Activated CD4-positive, alpha-beta T cell treated with anti-CD3 and anti-CD28 coated beads, Interleukin-2, amount 10 ng/mL, durations not matched to agents 24 days and 14 days (primary cell): ENCODE measurements around the gene RMND1. TPM values are rescaled to one million over a fixed set of nuclear protein-coding genes. Genes with fewer than 3 reads are reported as not detected.
A peak's percentile ranks its signal among the peaks of the same experiment; 100 is the strongest.

Experiments
- DNase-seq: peaks from one replicate; pipeline ENCODE4 v3.0.0; 2022
- H3K27ac Mint-ChIP-seq: one replicate; pipeline ENCODE4 v1.8.0; 2022; ENCODE audit warnings: mild to moderate bottlenecking, mixed read lengths
- H3K27me3 Mint-ChIP-seq: one replicate; pipeline ENCODE4 v1.8.0; 2022; ENCODE audit warnings: mixed read lengths
- H3K36me3 Mint-ChIP-seq: one replicate; pipeline ENCODE4 v1.8.0; 2022; ENCODE audit warnings: low read depth, mild to moderate bottlenecking, mixed read lengths
- H3K4me1 Mint-ChIP-seq: one replicate; pipeline ENCODE4 v1.8.0; 2021; ENCODE audit warnings: mixed read lengths
- H3K4me3 Mint-ChIP-seq: one replicate; pipeline ENCODE4 v1.8.0; 2022; ENCODE audit warnings: mild to moderate bottlenecking, moderate library complexity, mixed read lengths
- H3K9me3 Mint-ChIP-seq: one replicate; pipeline ENCODE4 v1.8.0; 2021; ENCODE audit warnings: mixed read lengths
- intact Hi-C: fragments of 100-400 bp; cut with micrococcal nuclease; formaldehyde crosslinking; loops from one replicate; pipeline ENCODE4 v1.15.1; 2023
- total RNA-seq: library from RNA; stranded (reverse); gene quantifications from 2 replicates; pipeline ENCODE4 v1.2.3, GENCODE V29; 2022

The RMND1 gene
- total RNA-seq, 1 donor from 2014 or later, result 22.9 TPM

GRCh38 chr6:151381722-151382121, 70.2 kb downstream of the RMND1 start:
- Mint-ChIP-seq H3K27me3 (no peaks in the 10 kb centered on the region), H3K4me1 (peaks cover 53% of the 10 kb centered on the region), H3K4me3 (peak overlapping the region; percentile 58), H3K27ac (peak overlapping the region; percentile 72), H3K9me3 (no peaks in the 10 kb centered on the region), H3K36me3 (peaks cover 16% of the 10 kb centered on the region)
- intact Hi-C loops, result no loop called here
- no peak for DNase-seq

- no peak for DNase-seq
- intact Hi-C loops, result loop anchor here (1.0 kb wide), 1 partner anchor 8 kb away; no protein-coding TSS in a partner anchor
- Mint-ChIP-seq H3K36me3 (peaks cover 14% of the 10 kb centered on the region), H3K4me1 (peaks cover 58% of the 10 kb centered on the region), H3K9me3 (no peaks in the 10 kb centered on the region), H3K4me3 (peak overlapping the region; percentile 88), H3K27me3 (no peaks in the 10 kb centered on the region), H3K27ac (peak overlapping the region; percentile 96)
Measured at GRCh38 chr6:151380848-151381205, 71.1 kb downstream of the RMND1 start.

- peak; percentile 81 for DNase-seq
- peak overlapping the region; percentile 96 for H3K27ac Mint-ChIP-seq
- H3K9me3 Mint-ChIP-seq, result no peaks in the 10 kb centered on the region
- intact Hi-C loops, result loop anchor here (1.0 to 5.0 kb wide), 2 partner anchors 9 to 792 kb away; no protein-coding TSS in a partner anchor
- peaks cover 14% of the 10 kb centered on the region for H3K36me3 Mint-ChIP-seq
- H3K4me3 Mint-ChIP-seq, result peak overlapping the region; percentile 88
- H3K27me3 Mint-ChIP-seq, result no peaks in the 10 kb centered on the region
- peaks cover 57% of the 10 kb centered on the region for H3K4me1 Mint-ChIP-seq
Measured at GRCh38 chr6:151379933-151380847, 71.7 kb downstream of the RMND1 start.

GRCh38 chr6:151377095-151377494, 74.8 kb downstream of the RMND1 start:
- Mint-ChIP-seq H3K36me3 (peaks cover 16% of the 10 kb centered on the region), H3K27me3 (no peaks in the 10 kb centered on the region), H3K9me3 (no peaks in the 10 kb centered on the region), H3K4me3 (no peak overlapping the region), H3K27ac (no peak overlapping the region), H3K4me1 (peaks cover 70% of the 10 kb centered on the region)
- no peak for DNase-seq
- intact Hi-C loops, result loop anchor here (5.0 kb wide), 1 partner anchor 795 kb away; no protein-coding TSS in a partner anchor

GRCh38 chr6:151376440-151376839, 75.5 kb downstream of the RMND1 start:
- peak overlapping the region; percentile 15 for H3K27ac Mint-ChIP-seq
- H3K4me3 Mint-ChIP-seq, result peak overlapping the region; percentile 17
- DNase-seq, result no peak
- H3K4me1 Mint-ChIP-seq, result peaks cover 73% of the 10 kb centered on the region
- no peaks in the 10 kb centered on the region for H3K9me3 Mint-ChIP-seq
- intact Hi-C loops, result loop anchor here (1.0 to 5.0 kb wide), 2 partner anchors 13 to 796 kb away; no protein-coding TSS in a partner anchor
- H3K27me3 Mint-ChIP-seq, result no peaks in the 10 kb centered on the region
- peaks cover 23% of the 10 kb centered on the region for H3K36me3 Mint-ChIP-seq

- DNase-seq, result no peak
- H3K4me1 Mint-ChIP-seq, result peaks cover 76% of the 10 kb centered on the region
- H3K9me3 Mint-ChIP-seq, result no peaks in the 10 kb centered on the region
- intact Hi-C loops, result loop anchor here (1.0 to 5.0 kb wide), 2 partner anchors 13 to 796 kb away; no protein-coding TSS in a partner anchor
- H3K27ac Mint-ChIP-seq, result peak overlapping the region; percentile 66
- no peak overlapping the region for H3K4me3 Mint-ChIP-seq
- peaks cover 29% of the 10 kb centered on the region for H3K36me3 Mint-ChIP-seq
- H3K27me3 Mint-ChIP-seq, result no peaks in the 10 kb centered on the region
Measured at GRCh38 chr6:151375833-151376232, 76.1 kb downstream of the RMND1 start.

- peak overlapping the region; percentile 81 for H3K4me3 Mint-ChIP-seq
- H3K36me3 Mint-ChIP-seq, result peaks cover 33% of the 10 kb centered on the region
- DNase-seq, result peak; percentile 66
- H3K27ac Mint-ChIP-seq, result peak overlapping the region; percentile 79
- intact Hi-C loops, result no loop called here
- no peaks in the 10 kb centered on the region for H3K27me3 Mint-ChIP-seq
- H3K4me1 Mint-ChIP-seq, result peaks cover 62% of the 10 kb centered on the region
- H3K9me3 Mint-ChIP-seq, result no peaks in the 10 kb centered on the region
Measured at GRCh38 chr6:151374036-151374683, 77.8 kb downstream of the RMND1 start.

- peaks cover 41% of the 10 kb centered on the region for H3K36me3 Mint-ChIP-seq
- peaks cover 51% of the 10 kb centered on the region for H3K4me1 Mint-ChIP-seq
- intact Hi-C loops, result loop anchor here (2.0 kb wide), 1 partner anchor 17 kb away; no protein-coding TSS in a partner anchor
- no peaks in the 10 kb centered on the region for H3K27me3 Mint-ChIP-seq
- H3K9me3 Mint-ChIP-seq, result no peaks in the 10 kb centered on the region
- H3K4me3 Mint-ChIP-seq, result peak overlapping the region; percentile 81
- peak overlapping the region; percentile 91 for H3K27ac Mint-ChIP-seq
- peak; percentile 74 for DNase-seq
Measured at GRCh38 chr6:151372164-151372563, 79.8 kb downstream of the RMND1 start.

- intact Hi-C loops, result no loop called here
- no peak for DNase-seq
- Mint-ChIP-seq H3K9me3 (no peaks in the 10 kb centered on the region), H3K4me1 (peaks cover 37% of the 10 kb centered on the region), H3K4me3 (no peak overlapping the region), H3K27me3 (no peaks in the 10 kb centered on the region), H3K27ac (peak overlapping the region; percentile 91), H3K36me3 (peaks cover 48% of the 10 kb centered on the region)
Measured at GRCh38 chr6:151370509-151371078, 81.3 kb downstream of the RMND1 start.

GRCh38 chr6:151365233-151365632, 86.7 kb downstream of the RMND1 start:
- intact Hi-C loops, result no loop called here
- Mint-ChIP-seq H3K4me3 (no peak overlapping the region), H3K27ac (peak overlapping the region; percentile 7), H3K9me3 (no peaks in the 10 kb centered on the region), H3K27me3 (no peaks in the 10 kb centered on the region), H3K36me3 (peaks cover 50% of the 10 kb centered on the region), H3K4me1 (no peaks in the 10 kb centered on the region)
- no peak for DNase-seq

GRCh38 chr6:151359486-151359885, 92.4 kb downstream of the RMND1 start:
- peaks cover 25% of the 10 kb centered on the region for H3K36me3 Mint-ChIP-seq
- no peak for DNase-seq
- H3K4me3 Mint-ChIP-seq, result no peak overlapping the region
- intact Hi-C loops, result no loop called here
- H3K27ac Mint-ChIP-seq, result no peak overlapping the region
- no peaks in the 10 kb centered on the region for H3K27me3 Mint-ChIP-seq
- peaks cover 7% of the 10 kb centered on the region for H3K4me1 Mint-ChIP-seq
- H3K9me3 Mint-ChIP-seq, result no peaks in the 10 kb centered on the region

- Mint-ChIP-seq H3K4me3 (no peak overlapping the region), H3K9me3 (no peaks in the 10 kb centered on the region), H3K27me3 (no peaks in the 10 kb centered on the region), H3K36me3 (peaks cover 23% of the 10 kb centered on the region), H3K4me1 (peaks cover 7% of the 10 kb centered on the region), H3K27ac (no peak overlapping the region)
- intact Hi-C loops, result no loop called here
- no peak for DNase-seq
Measured at GRCh38 chr6:151358475-151358874, 93.5 kb downstream of the RMND1 start.

- intact Hi-C loops, result no loop called here
- H3K4me1 Mint-ChIP-seq, result peaks cover 7% of the 10 kb centered on the region
- H3K4me3 Mint-ChIP-seq, result no peak overlapping the region
- no peaks in the 10 kb centered on the region for H3K27me3 Mint-ChIP-seq
- DNase-seq, result no peak
- no peak overlapping the region for H3K27ac Mint-ChIP-seq
- no peaks in the 10 kb centered on the region for H3K9me3 Mint-ChIP-seq
- peaks cover 21% of the 10 kb centered on the region for H3K36me3 Mint-ChIP-seq
Measured at GRCh38 chr6:151357758-151358436, 94.0 kb downstream of the RMND1 start.
